ENCODE measurements around the gene KCNIP4.

The KCNIP4 gene

DNA sequence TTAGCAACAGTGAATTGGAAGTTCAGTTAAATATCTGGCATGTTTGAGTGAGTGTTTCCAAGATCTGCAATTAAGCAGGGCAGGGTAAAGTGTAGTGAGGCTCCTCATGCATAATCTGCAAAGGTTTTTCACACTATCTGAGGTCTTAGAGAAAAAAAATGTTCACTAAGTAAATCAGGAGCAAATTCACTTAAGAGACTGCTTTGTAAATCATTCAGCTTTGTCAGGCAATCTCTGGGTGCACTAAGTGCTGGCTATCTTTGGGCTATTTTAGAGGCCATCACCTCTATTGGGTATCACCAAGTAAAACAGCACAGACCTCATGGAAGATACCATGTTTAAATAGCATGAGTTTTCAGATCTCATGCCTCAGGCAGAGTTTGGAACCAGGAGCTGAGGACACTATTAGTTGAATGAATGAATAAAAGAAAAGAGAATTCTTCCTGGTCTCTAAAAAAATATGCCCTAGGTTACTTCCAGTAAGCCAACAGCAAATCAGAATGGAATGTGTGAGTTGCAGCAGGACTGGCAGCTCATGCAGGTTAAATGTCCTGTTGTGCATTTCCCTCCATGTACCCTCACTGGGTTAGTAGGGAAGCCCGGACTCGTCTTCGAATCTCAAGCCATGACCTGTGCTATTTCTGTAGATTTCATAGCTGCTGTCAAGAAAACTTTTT is 195.3 kb downstream of the KCNIP4 start:
- no peak for DNase-seq

DNA sequence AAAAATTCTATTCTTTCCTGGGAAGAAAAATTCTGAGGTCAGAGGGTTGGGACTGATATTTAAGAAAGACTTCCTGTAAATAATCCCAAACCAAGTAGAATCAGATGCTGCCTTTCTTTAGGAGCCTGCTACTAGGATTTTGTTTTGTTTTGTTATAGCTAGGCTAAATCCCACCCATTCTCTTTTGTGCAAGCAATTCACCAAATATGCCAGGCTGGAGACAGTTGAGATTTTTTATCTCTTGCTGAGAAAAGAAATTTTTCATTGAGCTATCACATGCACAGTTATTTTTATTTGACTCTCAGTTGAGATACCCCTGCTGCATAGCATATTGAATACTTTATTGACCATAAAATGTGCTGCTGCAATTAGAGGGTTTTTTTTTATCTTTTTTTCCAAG is 196.0 kb downstream of the KCNIP4 start:
- no peak for DNase-seq

- no peak for DNase-seq
Observed at GRCh38 chr4:21749924-21750323, 198.6 kb downstream of the KCNIP4 start.

- DNase-seq, result no peak
Observed at GRCh38 chr4:21749412-21749811, 199.2 kb downstream of the KCNIP4 start.

GRCh38 chr4:21744046-21744445 is 204.5 kb downstream of the KCNIP4 start:
- DNase-seq, result no peak

DNA sequence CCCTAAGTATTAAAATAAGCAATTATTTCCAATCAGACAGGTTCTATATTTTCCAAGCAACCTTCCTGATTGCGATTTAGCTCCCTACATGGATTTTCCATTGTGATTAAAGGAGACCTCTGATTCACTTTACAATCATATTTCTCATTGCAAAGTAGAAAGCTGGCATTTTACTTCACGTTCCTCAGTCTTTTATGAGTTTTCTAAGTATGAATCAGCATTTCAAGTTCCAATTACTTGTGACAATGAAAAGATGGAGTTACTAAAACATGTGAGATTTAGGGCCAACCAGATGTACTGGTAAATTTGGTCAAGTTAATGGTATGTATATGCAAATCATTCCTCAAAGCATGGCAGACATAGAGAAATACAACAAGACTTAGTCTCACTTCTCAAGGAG is 206.2 kb downstream of the KCNIP4 start:
- no peak for DNase-seq

- DNase-seq, result no peak
Observed at GRCh38 chr4:21738821-21739220, 209.8 kb downstream of the KCNIP4 start.

- no peak for DNase-seq
Observed at GRCh38 chr4:21735866-21736265, 212.7 kb downstream of the KCNIP4 start.

DNA sequence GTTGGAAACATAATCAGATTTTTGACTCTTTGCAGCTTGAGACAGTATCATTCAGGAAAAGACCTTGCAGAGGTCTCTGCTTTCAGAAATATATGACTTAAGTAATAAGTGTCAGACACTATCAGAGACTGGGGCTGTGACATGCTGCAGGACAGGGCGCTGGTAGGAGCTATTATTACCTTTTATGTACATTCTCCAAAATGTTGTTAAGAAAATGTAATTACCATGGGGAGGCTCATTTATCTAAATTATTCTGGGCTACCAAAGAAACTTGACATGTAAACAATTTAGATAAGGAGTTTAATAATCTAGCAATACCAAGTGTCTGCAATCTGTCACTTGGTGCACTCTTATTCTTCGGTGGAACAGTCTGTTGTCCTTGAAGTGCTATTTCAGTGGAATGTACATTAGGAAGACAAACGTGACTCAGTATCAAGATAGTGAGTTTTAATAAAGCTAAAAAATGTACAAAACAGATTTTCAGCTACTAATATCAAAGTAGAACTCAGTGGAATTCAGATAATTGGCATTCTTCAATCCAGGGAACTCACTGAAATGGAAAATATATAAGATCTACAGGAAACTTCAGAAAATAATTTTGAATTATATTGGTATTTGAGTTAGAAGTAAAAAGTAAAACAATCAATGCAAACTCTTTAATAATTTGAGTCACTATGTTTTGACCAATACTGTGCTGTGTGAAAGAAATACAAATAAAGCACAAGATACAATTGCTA is 214.5 kb downstream of the KCNIP4 start:
- no peak for DNase-seq

DNA sequence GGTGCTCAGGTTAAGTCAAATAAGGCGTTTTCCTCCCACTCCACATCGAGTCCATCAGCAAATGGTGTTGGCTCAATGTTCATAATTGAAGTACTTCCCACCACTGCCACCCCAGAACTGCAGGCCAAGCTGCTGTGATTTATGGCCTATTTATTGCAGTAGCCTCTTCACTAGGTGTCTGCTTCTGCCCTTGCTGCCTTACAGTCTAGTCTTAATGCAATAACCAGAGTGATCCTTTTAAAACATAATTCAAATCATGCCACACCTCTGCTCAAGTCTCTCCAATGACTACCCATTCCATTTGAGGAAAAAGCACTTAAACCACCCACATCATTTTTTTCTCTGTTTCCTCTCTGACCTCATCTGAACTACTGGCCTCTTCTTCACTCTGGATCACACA is 220.3 kb downstream of the KCNIP4 start:
- no peak for DNase-seq

- no peak for DNase-seq
Observed at GRCh38 chr4:21726255-21726815, 222.2 kb downstream of the KCNIP4 start.

DNA sequence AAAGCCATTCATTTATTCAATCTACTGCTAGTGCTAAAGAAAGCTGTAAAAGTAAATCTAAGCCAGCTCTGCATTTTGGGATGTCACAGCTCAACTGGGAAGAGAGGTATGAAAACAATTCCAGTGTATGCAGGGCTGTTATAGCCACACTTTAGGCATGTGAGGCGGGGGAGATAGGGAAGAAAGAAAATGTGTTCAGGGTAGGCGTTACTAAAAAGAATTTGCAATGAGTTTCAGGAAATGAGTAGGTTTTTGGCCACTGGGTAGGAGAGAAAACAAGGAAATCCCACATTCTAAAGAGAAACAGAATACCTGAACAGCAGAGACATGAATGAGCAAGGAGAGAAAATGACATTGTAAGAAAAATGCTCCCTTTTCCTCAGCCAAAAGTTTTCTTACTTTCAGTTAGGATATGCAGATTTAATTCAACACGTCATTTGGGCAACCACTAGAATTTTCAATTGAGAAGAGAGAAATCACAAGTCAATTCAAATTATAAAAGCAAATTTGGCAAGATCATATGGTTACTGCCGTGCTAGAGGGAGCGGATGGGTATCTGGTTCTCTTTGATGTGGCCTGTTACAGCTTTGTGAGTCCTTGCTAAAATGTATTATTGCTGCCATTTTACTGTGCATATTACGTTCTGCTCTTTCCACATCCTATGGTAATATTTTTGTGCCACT is 226.3 kb downstream of the KCNIP4 start:
- no peak for DNase-seq

GRCh38 chr4:21716531-21716930 is 232.0 kb downstream of the KCNIP4 start:
- DNase-seq, result no peak

DNA sequence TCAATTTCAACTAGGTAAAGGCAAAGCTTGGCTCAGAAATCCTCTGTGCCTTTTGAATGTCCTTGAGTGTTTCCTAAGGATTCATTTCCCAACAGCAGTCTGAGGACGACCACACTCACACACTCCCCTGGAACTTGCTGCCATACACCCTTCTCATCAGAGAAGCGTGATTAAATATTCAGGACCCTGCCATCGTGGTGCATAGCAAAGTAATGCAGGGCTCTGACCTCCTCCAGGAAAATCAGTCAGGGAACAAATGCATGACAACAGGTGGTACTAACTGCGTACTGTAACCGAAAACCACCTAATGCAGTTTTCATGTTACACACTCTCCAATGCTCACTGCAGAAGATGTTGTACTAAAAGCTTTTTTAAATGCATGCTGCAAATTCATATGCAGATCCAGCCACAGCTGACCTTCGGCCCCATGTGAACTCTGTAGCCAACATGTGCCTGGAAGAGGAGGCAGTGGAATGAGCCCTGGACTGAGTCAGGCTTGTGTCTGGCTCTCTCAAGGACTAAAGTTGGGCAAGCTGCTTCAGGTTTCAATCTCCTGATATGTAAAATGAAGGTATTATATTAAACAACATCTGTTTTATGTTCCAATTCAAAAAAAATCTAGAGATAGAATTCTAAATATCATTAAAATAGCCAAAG is 238.3 kb downstream of the KCNIP4 start:
- DNase-seq, result no peak

DNA sequence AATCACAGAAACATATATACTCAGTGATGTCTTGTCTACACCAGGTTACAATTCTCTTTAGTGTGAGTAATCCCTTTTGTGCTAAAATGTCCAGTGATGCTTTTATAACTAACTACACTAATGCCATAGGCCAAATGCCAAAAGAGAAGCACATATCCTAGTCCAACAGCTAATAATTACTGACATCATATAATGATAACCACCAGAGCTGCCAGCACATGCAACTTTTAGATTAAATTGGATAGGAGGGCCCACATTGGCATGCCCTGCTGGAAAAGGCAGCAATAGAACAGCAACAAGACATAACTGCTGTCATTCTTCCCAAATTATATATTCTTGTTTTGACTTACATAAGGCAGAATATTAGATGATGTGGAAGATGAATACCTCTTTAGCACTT is 238.8 kb downstream of the KCNIP4 start:
- no peak for DNase-seq

DNA sequence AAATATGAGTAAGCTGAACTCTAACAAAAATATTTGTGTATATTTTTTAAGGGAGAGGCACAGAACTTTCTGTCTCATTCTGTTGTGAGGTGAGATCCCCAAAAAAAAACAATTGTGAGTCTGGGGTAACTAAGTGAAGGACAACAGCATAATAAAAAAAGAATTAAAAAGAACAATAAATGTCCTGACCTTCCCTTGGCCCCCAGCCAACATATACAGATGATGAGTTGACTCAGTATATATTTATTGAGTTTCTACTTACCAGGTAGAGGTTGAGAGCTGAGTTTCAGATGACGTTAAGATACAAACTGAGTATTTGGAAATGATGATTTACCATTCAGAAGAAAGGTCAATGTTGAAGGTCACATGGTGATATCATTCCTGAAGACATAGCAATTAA is 239.5 kb downstream of the KCNIP4 start:
- DNase-seq, result no peak

DNA sequence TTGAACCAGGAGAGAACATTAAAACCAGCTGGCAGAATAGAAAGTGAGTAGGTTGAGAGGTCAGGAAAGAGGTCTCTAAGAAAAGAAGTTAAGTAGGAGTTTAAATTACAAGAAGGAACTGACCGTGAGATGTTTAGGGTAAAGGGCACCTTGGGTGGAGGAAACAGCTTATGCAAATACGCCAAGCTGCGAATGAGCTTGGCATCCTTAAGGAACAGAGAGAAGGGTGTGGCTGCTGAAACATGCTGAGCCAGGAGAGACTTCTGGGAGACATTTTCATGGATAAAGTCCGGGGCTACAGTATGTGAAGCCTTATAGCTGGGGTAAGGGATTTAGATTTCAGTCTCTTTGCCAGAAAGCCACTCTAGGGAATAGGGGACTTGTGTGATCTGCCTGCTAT is 249.1 kb downstream of the KCNIP4 start:
- no peak for DNase-seq

GRCh38 chr4:21697583-21697982 is 251.0 kb downstream of the KCNIP4 start:
- DNase-seq, result no peak

- no peak for DNase-seq
Observed at GRCh38 chr4:21695141-21695540, 253.4 kb downstream of the KCNIP4 start.

- no peak for DNase-seq
Observed at GRCh38 chr4:21692241-21692640, 256.3 kb downstream of the KCNIP4 start.

- no peak for DNase-seq
Observed at GRCh38 chr4:21688596-21689265, 259.8 kb downstream of the KCNIP4 start.

DNA sequence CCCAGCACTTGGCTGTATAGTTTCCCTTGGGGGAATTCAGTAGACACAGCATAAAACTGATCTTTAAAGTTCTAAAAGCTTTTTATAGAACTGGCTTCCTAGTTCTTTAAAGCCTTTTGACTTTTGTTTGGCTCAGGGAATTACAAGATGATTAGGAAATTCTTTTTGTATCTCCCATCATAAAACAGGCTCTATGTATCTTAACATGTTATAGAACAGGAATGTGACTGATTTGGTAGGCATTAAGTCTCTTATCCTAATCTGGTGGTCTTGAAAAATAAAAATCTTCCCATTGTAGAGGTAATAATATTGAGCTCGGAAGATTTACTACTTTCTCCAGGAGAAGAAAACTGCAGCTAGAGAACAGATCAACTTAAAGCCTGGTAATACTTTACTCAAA is 262.7 kb downstream of the KCNIP4 start:
- no peak for DNase-seq
